H1 (cell line): ENCODE measurements around the gene OAT. TPM values are rescaled to one million over a fixed set of nuclear protein-coding genes. Genes with fewer than 3 reads are reported as not detected.

ENCODE experiments used
- BCL11A ChIP-seq, 2 experiments: IDR thresholded peaks; one replicate each; pipeline ENCODE4 v1.6.1; 2011; ENCODE audit warnings: low read depth in 2 of 2, low read length in 2 of 2, mild to moderate bottlenecking in 2 of 2
- CBX5 ChIP-seq: fragments of 300-800, 300-1000 bp; sonication (generic); IDR thresholded peaks from 2 replicates; pipeline ENCODE4 v1.7.1; 2016; ENCODE audit warnings: antibody characterized with exemption, low read length, low read depth
- CREB1 ChIP-seq: IDR thresholded peaks from 2 replicates; pipeline ENCODE4 v1.6.1; 2012; ENCODE audit warnings: inconsistent platforms
- EP300 ChIP-seq, 2 experiments: IDR thresholded peaks; 1 replicate in 1 of 2; 2 replicates in 1 of 2; pipeline ENCODE4 v1.6.1; 2011 to 2012; ENCODE audit warnings: low read depth in 2 of 2, low read length in 2 of 2, mild to moderate bottlenecking in 2 of 2, borderline replicate concordance in 1 of 2, inconsistent platforms in 1 of 2, moderate library complexity in 1 of 2
- GTF2F1 ChIP-seq: IDR thresholded peaks from 2 replicates; pipeline ENCODE4 v1.6.1; 2012; ENCODE audit warnings: low read depth, low read length, improper control_type of control experiment, borderline replicate concordance
- RFX5 ChIP-seq: IDR thresholded peaks from 2 replicates; pipeline ENCODE4 v1.6.1; 2011; ENCODE audit warnings: low read depth, low read length, improper control_type of control experiment, borderline replicate concordance
- TAF1 ChIP-seq: IDR thresholded peaks from 2 replicates; pipeline ENCODE4 v1.6.1; 2011; ENCODE audit warnings: mild to moderate bottlenecking, low read depth, low read length
- TEAD4 ChIP-seq: IDR thresholded peaks from 2 replicates; pipeline ENCODE4 v1.6.1; 2012; ENCODE audit warnings: low read depth, low read length, inconsistent platforms, mixed read lengths
- polyA plus RNA-seq, 7 experiments: library from polyadenylated mRNA; depleted of rRNA in 3 of 7; stranded (reverse) in 5 of 7; unstranded in 2 of 7; fragments of >200 nt in 5 of 7; fragments of 200-250 nt in 2 of 7; gene quantifications; 1 replicate in 5 of 7; 2 replicates in 1 of 7; 4 replicates in 1 of 7; pipeline versions ENCODE4 v1.2.1 to v1.2.3, GENCODE V29; 2011 to 2013; ENCODE audit warnings: missing spikeins in 2 of 7, mixed read lengths in 2 of 7
- total RNA-seq: library from RNA; stranded (reverse); fragmentation: NEBNext Ultra II Directional; extraction: Animal tissue kit (Norgen Biotek cat#: 25700); gene quantifications from 2 replicates; pipeline ENCODE4 v1.2.1, GENCODE V29; 2021

The OAT gene
- total and polyA plus RNA-seq, 2 of the 8 experiments (the other 6 are each of a cell fraction or from before 2014, with no cell fraction given): 67.8 to 121 TPM

GRCh38 chr10:124409696-124410095 lies 9.0 kb downstream of the OAT start (continued):
- TF ChIP-seq TAF1 (no peak), BCL11A (IDR thresholded peaks at IDR 0.05; ENCODE audit: low read depth in 2 of 2, low read length in 2 of 2) (no peak), TEAD4 (no peak), RFX5 (no peak), GTF2F1 (no peak), CBX5 (no peak), CREB1 (no peak), EP300 (IDR thresholded peaks at IDR 0.05; ENCODE audit: borderline replicate concordance in 1 of 2, low read depth in 2 of 2, low read length in 2 of 2) (no peak)
